Keratinocyte (primary cell): ENCODE results near the gene TMEM237.

Experiments used
- CTCF ChIP-seq, 3 experiments: IDR thresholded peaks in 1 of 3; conservative IDR thresholded peaks in 1 of 3; optimal IDR thresholded peaks in 1 of 3; 2 replicates in 2 of 3; 3 replicates in 1 of 3; pipeline versions ENCODE3 to v1.5.1; 2011; ENCODE audit warnings: low read length in 3 of 3, mild to moderate bottlenecking in 3 of 3, moderate library complexity in 2 of 3, control low read depth in 1 of 3, inconsistent platforms in 1 of 3; ENCODE audit not compliant: insufficient read depth in 2 of 3; ENCODE audit errors: extremely low read depth in 1 of 3
- EZH2 ChIP-seq: IDR thresholded peaks from one replicate; pipeline ENCODE4 v1.6.1; 2012; ENCODE audit warnings: inconsistent platforms, mild to moderate bottlenecking, low read length, moderate library complexity

- TF ChIP-seq CTCF (optimal IDR thresholded peaks at IDR 0.05 in 1 of 3, IDR thresholded peaks at IDR 0.05 in 1 of 3, conservative IDR thresholded peaks at IDR 0.05 in 1 of 3; ENCODE audit: extremely low read depth in 1 of 3, insufficient read depth in 2 of 3, low read length in 3 of 3), result no peak
- TF ChIP-seq EZH2, result no peak
Observed at GRCh38 chr2:201579536-201579935, 63.8 kb downstream of the TMEM237 start.
